Stimulated activated CD4-positive, alpha-beta T cell treated with anti-CD3 and anti-CD28 coated beads, Interleukin-2, amount 100 ng/mL, for 24 hours (primary cell): ENCODE data around the gene FAM171A1.
"Not testable (repeated sequence)": the region's sequence is repeated elsewhere in the genome, so short reads cannot be mapped to it uniquely, and the experiment has no call there.

Experiments
- DNase-seq, 2 donors: peaks; one replicate each; pipeline ENCODE4 v3.0.0-alpha.2; 2020

FAM171A1 gene

DNA sequence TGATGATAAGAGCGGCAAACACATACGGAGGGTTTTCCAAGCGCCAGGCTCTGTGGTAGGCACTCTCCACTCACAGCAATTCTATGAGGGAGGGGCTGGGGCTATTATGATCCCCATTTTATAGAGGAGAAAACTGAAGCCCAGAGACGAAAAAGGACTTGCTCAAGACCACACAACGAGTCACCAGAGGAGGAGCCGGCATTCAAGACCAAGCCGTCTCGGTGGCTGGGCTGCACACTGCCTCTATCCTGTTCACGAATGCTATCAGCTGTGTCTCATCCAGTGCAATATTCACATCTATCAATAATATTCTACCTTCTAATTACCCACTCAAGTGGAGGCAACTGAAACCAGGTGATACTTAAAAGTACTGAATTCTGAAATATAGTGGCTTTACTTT is 134.7 kb downstream of the FAM171A1 start:
- no peak for DNase-seq

- DNase-seq = no peak
Measured at GRCh38 chr10:15232279-15232678, 138.8 kb downstream of the FAM171A1 start.

- no peak for DNase-seq
Measured at GRCh38 chr10:15231426-15231825, 139.7 kb downstream of the FAM171A1 start.

- no peak for DNase-seq
Measured at GRCh38 chr10:15230257-15230656, 140.8 kb downstream of the FAM171A1 start.

GRCh38 chr10:15229268-15229667 is 141.8 kb downstream of the FAM171A1 start:
- no peak for DNase-seq

GRCh38 chr10:15228426-15228825 is 142.7 kb downstream of the FAM171A1 start:
- no peak for DNase-seq

DNA sequence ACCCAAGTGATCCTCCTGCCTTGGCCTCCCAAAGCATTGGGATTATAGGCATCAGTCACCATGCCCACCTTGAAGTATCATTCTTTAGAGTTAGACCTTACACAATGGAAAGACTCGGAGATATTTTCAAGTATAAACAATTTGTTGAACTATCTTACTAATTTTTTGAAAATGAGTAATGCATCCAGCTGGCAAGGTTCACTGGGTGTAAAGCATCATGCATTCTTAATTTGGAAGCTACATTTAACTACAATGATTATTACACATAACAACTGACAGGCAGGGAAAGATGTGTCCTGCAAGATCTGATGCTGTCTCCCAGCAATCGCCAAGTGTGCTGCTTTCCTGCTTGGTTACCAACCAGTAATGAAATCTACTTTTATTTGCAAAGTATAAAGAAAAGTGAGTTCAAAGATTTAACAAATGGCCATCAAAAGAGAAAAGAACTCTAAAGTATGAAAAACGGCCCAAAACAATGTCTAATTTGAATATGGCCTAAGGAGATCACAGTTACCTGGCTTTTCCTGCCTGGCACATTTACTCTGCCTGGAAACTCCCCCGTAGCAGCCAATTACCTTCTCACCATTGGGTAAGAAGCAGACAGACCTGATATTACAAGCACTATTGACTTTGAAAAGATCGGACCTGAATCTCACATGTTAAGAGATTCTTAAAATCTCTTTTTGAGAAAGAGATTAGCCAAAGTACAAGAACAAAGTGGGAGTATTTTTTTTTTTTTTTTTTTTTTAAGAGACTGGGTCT is 143.3 kb downstream of the FAM171A1 start:
- DNase-seq = no peak

- no peak for DNase-seq
Measured at GRCh38 chr10:15225511-15225910, 145.6 kb downstream of the FAM171A1 start.

GRCh38 chr10:15224948-15225347 is 146.1 kb downstream of the FAM171A1 start:
- no peak for DNase-seq

GRCh38 chr10:15223174-15223573 is 147.9 kb downstream of the FAM171A1 start:
- no peak for DNase-seq

DNA sequence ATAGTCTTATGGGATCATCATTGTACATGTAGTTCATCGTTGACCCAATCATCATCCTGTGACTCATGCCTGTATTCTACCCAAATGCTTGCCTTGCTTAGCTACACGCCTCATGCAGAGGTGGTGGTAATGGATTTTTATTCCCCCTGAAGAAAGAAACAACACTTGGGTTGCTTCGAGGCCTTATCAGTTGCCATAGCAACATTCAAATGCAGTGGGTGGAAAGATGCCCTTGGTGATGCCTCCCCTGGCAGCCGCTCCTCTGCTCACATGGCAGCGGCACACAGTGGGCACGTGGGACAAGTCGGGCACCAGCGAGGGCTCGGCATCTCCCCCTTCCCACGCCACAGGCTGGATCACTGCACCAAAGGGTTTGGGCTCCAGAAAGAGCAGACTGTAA is 148.6 kb downstream of the FAM171A1 start:
- no peak for DNase-seq

DNA sequence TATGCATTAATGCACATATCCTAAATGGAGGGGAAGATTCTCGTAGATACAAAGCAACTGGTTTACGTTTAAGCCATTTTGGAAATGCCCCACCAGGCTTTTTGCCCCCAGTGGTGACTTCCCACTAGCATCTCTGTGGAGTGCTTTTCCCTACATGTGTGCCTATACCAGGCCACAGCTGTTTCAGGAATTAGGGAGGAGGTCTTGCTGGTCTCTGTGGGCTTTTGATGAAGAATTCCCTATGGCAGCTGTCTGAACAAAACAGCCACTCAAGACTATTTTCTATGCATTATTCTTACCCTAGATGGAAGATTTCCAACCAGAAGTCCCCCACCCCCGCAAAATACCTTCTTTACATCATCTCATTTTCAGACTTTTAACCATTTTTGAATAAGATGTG is 150.6 kb downstream of the FAM171A1 start:
- DNase-seq = no peak

DNA sequence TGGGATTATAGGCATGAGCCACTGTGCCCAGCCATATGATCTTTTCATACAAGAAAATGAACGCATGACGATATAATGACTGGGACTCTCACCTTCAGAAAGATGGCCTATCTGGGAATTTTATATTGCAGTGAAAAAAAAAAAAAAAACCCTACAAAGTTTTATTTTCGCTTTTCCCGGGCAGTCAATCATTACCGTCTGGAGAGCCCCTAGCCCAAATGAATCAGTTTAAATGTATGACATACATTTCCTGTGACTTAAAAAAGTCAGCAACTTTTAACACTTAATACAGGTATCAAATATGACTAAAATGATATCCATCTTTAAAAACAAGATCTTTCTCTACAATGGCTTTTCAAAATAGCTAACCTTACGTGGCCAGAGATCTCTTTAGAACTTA is 154.4 kb downstream of the FAM171A1 start:
- DNase-seq = no peak

- DNase-seq = no peak
Measured at GRCh38 chr10:15214237-15214636, 156.9 kb downstream of the FAM171A1 start.

DNA sequence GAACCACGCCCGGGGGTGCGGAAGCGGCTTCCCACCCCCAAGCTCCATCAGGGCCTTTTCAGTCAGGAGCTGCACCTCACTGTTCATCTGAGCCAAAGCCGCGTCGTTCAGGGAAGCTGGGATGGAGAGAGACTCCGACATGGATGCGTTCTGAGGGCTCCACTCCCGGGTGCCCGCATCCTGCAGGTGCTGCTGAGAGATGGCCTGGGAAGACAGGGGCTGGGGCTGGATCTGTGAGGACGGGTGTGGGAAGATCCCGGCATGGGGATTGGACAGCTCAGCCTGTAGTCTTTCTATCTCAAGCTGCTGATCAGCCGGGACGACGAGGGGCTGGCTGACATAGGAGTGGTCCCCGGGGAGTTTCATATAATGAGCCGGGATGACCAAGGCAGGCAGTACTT is 157.6 kb downstream of the FAM171A1 start:
- no peak for DNase-seq

- DNase-seq = no peak
Measured at GRCh38 chr10:15211464-15211979, 159.6 kb downstream of the FAM171A1 start.

DNA sequence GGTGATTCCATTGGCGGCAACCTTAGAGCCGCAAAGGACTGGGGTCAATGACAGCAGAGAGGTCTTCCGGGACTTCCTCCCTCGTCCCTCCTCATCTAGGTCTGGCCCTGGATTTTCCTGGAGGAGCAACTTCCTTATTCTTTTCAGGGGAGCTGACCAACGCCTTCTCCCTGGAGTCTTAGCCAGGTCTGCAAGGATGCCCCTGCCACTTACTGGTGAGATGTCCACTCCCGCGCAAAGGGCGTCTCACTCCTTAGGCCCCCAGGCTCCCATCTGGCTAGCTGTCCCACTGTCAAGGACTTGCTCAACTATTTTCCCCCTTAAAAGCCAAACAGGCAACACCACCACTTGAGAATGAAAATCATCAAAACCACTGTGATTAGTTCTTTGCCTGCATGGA is 160.6 kb downstream of the FAM171A1 start:
- no peak for DNase-seq

DNA sequence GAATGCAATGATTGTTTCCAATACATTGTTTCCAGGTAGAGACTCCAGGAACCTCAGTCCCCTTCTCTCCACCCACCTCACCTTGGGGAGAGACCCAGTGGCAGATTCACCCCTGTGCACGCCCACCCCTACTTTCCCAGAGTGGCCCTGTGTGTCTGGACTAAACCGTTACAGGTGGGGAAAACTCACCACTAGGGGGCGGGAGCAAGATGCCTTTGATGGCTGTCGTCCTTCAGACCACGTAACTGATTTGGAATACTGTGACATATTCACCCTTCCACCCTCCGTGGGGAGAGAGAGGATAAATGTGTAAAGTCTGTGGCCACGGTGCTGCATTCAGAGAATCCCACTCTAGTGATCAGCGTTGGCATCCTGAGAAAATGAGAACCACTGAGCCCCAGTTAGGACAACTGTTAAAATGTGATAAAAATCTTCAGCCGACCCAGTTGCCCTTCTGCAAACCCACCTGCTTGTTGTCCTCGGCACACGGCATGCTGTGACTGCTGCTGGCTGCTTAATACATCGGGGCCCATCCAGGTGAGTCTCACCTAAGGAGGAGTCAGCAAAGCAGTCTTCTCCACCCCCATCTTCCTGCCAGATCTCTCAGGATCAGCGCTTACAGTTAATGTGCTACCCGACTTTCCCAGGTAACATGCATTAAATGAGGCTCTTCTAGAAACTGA is 161.1 kb downstream of the FAM171A1 start:
- peak; percentile 87 for DNase-seq

DNA sequence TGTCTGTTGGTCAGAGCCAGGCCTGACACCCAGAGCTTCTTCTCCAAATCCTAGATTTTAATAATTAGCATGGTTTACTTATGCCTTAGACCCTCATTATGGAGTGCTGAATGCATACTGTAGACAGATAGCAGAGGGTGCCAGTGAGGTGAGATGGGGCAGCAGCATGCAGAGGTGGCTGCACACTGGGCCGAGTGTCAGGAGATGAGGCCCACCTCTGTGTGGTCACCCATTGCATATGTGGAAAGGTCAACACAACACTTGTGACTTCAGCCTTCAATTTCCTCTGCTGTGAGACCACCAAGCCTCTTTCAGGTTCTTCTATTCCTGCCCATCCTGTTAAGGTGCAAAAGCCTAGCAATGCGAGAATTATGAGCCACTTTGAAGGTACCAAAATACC is 162.9 kb downstream of the FAM171A1 start:
- no peak for DNase-seq

GRCh38 chr10:15207410-15207809 is 163.7 kb downstream of the FAM171A1 start:
- DNase-seq = not testable (repeated sequence)

- no peak for DNase-seq
Measured at GRCh38 chr10:15202639-15203038, 168.4 kb downstream of the FAM171A1 start.

GRCh38 chr10:15202301-15202621 is 168.8 kb downstream of the FAM171A1 start:
- DNase-seq = not testable (repeated sequence)

DNA sequence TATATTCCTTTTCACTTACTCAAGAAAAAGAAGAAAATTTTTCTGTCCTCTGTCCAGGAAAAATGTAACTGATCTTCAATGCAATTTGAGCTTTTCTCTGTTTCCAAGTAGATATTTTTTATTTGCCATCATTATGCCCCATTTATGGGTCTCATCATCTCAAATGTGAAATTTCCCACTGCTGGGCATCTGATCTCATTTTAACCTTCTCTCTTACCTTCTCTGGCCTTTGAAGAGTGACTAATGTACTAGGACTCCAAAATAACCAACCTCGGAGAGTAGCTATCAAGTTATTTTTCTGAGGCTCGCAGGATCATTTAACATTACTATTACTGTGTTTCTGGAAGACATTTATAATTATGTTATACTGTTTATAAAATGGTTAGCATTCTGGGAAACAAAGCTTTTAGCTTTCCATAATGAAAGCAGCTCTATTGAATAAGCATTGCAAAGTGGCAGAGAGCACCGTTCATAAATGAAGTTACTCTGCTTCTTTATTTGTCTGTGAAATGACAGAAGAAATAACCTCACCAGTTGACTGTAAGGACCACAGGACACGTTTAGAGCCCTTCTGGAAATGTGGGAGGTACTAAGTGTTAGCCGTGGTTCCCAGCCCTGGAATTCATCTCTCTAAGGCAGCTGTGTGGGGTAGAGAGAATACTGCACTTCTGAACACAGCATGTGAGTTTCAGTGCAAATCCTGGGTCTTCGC is 169.3 kb downstream of the FAM171A1 start:
- DNase-seq = no peak

DNA sequence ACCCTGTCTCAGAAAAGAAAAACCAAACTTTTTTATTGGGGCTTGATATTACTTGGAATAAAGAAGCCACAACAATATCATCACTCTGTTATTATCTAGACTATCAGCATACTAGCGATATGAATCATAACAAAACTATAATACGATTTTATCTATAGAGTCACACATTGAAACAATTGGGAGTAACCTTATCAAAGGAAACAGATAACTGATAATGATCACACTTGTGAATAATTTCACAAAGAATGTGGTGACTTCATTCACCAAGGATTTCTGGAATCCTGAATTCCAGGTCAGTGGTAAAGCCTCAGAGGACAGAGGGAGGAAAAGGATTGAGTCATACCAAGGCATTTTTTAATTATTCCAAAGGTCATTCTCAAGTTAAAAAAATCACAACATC is 170.5 kb downstream of the FAM171A1 start:
- no peak for DNase-seq
